Pancreas (tissue), 10 donors: ENCODE results near the gene LAMA2. TPM values are rescaled to one million over a fixed set of nuclear protein-coding genes. Genes with fewer than 3 reads are reported as not detected.

Experiments
- ATAC-seq, 4 donors: fragments of 200-7000 bp; cut with Tn5 transposase; one replicate each; pipeline versions ENCODE4 v1.8.0 to v1.9.1; 2020; ENCODE audit warnings: mild to moderate bottlenecking in 4 of 4, moderate library complexity in 4 of 4
- DNase-seq, 6 donors: peaks; one replicate each; pipeline ENCODE4 v3.0.0-alpha.2; 2020
- FAIRE-seq: peaks from 2 replicates; lab custom pipeline; 2012; peaks lifted over from hg19 to GRCh38; lab: Jason Lieb, UNC
- H3K27ac ChIP-seq, 4 donors: fragments of 200-600 bp; sonication (generic); 1 replicate in 3 of 4; 2 replicates in 1 of 4; pipeline versions ENCODE4 v1.5.0 to v1.8.0; 2020
- H3K27me3 ChIP-seq, 4 donors: fragments of 200-600 bp; one replicate each; pipeline ENCODE4 v1.8.0; 2021
- H3K36me3 ChIP-seq, 3 donors: fragments of 200-600 bp; sonication (generic) in 1 of 3; one replicate each; pipeline versions ENCODE4 v1.5.0 to v1.8.0; 2020 to 2021
- H3K4me1 ChIP-seq, 3 donors: fragments of 200-600 bp; one replicate each; pipeline ENCODE4 v1.8.0; 2021
- H3K4me3 ChIP-seq, 4 donors: fragments of 200-600 bp; sonication (generic) in 2 of 4; one replicate each; pipeline versions ENCODE4 v1.5.0 to v1.8.0; 2020 to 2021
- H3K9me3 ChIP-seq, 4 donors: fragments of 200-600 bp; one replicate each; pipeline ENCODE4 v1.8.0; 2021
- CTCF ChIP-seq, 4 donors: fragments of 200-600 bp; sonication (generic) in 3 of 4; IDR thresholded peaks; one replicate each; pipeline versions ENCODE4 v1.5.0 to v1.8.0; 2021; ENCODE audit warnings: antibody characterized with exemption in 4 of 4
- WGBS, 2 donors: extraction: QIAGEN DNeasy Blood & Tissue Kit; methylation state at CpG; one replicate each; pipeline ENCODE4 v1.1.7; 2013; 5-methylcytosine and 5-hydroxymethylcytosine counted together
- intact Hi-C, 3 donors: fragments of 100-400 bp; cut with DNase I; formaldehyde crosslinking; loops; one replicate each; pipeline versions ENCODE4 v1.11.1 to v1.14.2; 2022
- polyA plus RNA-seq, 2 donors: library from polyadenylated mRNA; stranded (reverse); fragments of 200-250 nt; gene quantifications; one replicate each; pipeline ENCODE4 v1.2.3, GENCODE V29; 2013
- total RNA-seq, 6 donors: library from RNA; stranded (reverse); fragmentation: NEBNext Ultra II Directional in 4 of 6; extraction: Animal tissue kit (Norgen Biotek cat#: 25700) in 4 of 6; gene quantifications; one replicate each; pipeline versions ENCODE4 v1.2.1 to v1.2.4, GENCODE V29; 2021 to 2023
- donor health status: healthy with polysubstance abuse.
- donor health status: DM: no; HTN: no; CAD: no; lungs with moderate emphysema.
- donor health status: DM: no; HTN: no; CAD: no.
- donor health status: control.
- donor health status: control.
- donor health status: Bipolar disorder and iron deficiency.
- donor health status: DM: yes; HTN: yes; CAD: no.
- donor health status: DM: no; HTN: no; CAD: no.
- donor health status: DM: no; HTN: no; CAD: no.
- donor health status: DM: yes; HTN: yes; CAD: no.

Gene LAMA2
- total and polyA plus RNA-seq, 8 donors = 1.2 to 26.2 (median 6.2) TPM

- 46 to 49% methylated on average over 2 of the region's 2 CpGs for WGBS, 2 donors
- no peaks in the 10 kb centered on the region for H3K27me3 ChIP-seq
- no peak for FAIRE-seq
Observed at GRCh38 chr6:129488313-129488712, 605.4 kb downstream of the LAMA2 start.

GRCh38 chr6:129489215-129489765 is 606.4 kb downstream of the LAMA2 start:
- Histone ChIP-seq H3K27me3 (no peaks in the 10 kb centered on the region), H3K36me3 (no peaks in the 10 kb centered on the region), H3K4me1 (peaks cover 0 to 4% (median 0%) of the 10 kb centered on the region in 3 donors), H3K4me3 (no peak overlapping the region), H3K9me3 (no peaks in the 10 kb centered on the region), H3K27ac (no peak overlapping the region)
- ATAC-seq = no peak
- intact Hi-C loops = no loop called here
- TF ChIP-seq CTCF (IDR thresholded peaks at IDR 0.05) = no peak
- DNase-seq = no peak
- no peak for FAIRE-seq
- 89 to 91% methylated on average over 2 of the region's 2 CpGs for WGBS, 2 donors

More at GRCh38 chr6:129488313-129488712, 605.4 kb downstream of the LAMA2 start:
- Histone ChIP-seq H3K27ac (no peak overlapping the region), H3K4me1 (peaks cover 0 to 4% (median 0%) of the 10 kb centered on the region in 3 donors), H3K4me3 (no peak overlapping the region), H3K9me3 (no peaks in the 10 kb centered on the region), H3K36me3 (no peaks in the 10 kb centered on the region)
- no peak for ATAC-seq
- DNase-seq = no peak
- intact Hi-C loops = no loop called here
- no peak for TF ChIP-seq CTCF (IDR thresholded peaks at IDR 0.05)

- ATAC-seq (peak in 3 of 4 donors; percentile 74 to 91 (median 83)), FAIRE-seq (no peak), DNase-seq (no peak)
- H3K27ac ChIP-seq = peak overlapping the region in 3 of 4 donors; percentile 20 to 78 (median 75)
- no peaks in the 10 kb centered on the region for H3K27me3 ChIP-seq
- no peak overlapping the region for H3K4me3 ChIP-seq
- peaks cover 0 to 4% (median 0%) of the 10 kb centered on the region in 3 donors for H3K4me1 ChIP-seq
- WGBS, 2 donors = 73 to 81% methylated on average over 9 of the region's 9 CpGs
- H3K36me3 ChIP-seq = no peaks in the 10 kb centered on the region
- no peak for TF ChIP-seq CTCF (IDR thresholded peaks at IDR 0.05)
- H3K9me3 ChIP-seq = no peaks in the 10 kb centered on the region
- intact Hi-C loops = no loop called here
Observed at GRCh38 chr6:129490521-129491255, 607.8 kb downstream of the LAMA2 start.

GRCh38 chr6:129491436-129491835 is 608.5 kb downstream of the LAMA2 start:
- WGBS, 2 donors = 91% methylated on average over 6 of the region's 6 CpGs
- TF ChIP-seq CTCF (IDR thresholded peaks at IDR 0.05) = no peak
- H3K4me1 ChIP-seq = peaks cover 0 to 4% (median 0%) of the 10 kb centered on the region in 3 donors
- no peaks in the 10 kb centered on the region for H3K36me3 ChIP-seq
- peak overlapping the region in 2 of 4 donors; percentile 75 to 78 for H3K27ac ChIP-seq
- intact Hi-C loops = no loop called here
- DNase-seq (no peak), FAIRE-seq (no peak), ATAC-seq (peak in 2 of 4 donors; percentile 4 to 9)
- H3K4me3 ChIP-seq = no peak overlapping the region
- H3K9me3 ChIP-seq = no peaks in the 10 kb centered on the region
- no peaks in the 10 kb centered on the region for H3K27me3 ChIP-seq

- DNase-seq (no peak), FAIRE-seq (no peak), ATAC-seq (no peak)
- no peaks in the 10 kb centered on the region for H3K9me3 ChIP-seq
- TF ChIP-seq CTCF (IDR thresholded peaks at IDR 0.05) = no peak
- no peaks in the 10 kb centered on the region for H3K36me3 ChIP-seq
- H3K4me1 ChIP-seq = peaks cover 0 to 4% (median 0%) of the 10 kb centered on the region in 3 donors
- H3K27me3 ChIP-seq = no peaks in the 10 kb centered on the region
- no peak overlapping the region for H3K27ac ChIP-seq
- no peak overlapping the region for H3K4me3 ChIP-seq
- intact Hi-C loops = no loop called here
- WGBS, 2 donors = 80 to 91% methylated on average over 4 of the region's 4 CpGs
Observed at GRCh38 chr6:129492260-129492659, 609.3 kb downstream of the LAMA2 start.
